ENCODE data around the gene C19orf53. TPM values are rescaled to one million over a fixed set of nuclear protein-coding genes. Genes with fewer than 3 reads are reported as not detected.

Gene C19orf53
- total and polyA plus RNA-seq, 2 experiments from 2014 or later = 104 to 401 TPM

- TF ChIP-seq NANOG (IDR thresholded peaks at IDR 0.05; ENCODE audit: borderline replicate concordance) (no peak), STAT1 (IDR thresholded peaks at IDR 0.05; ENCODE audit: unreplicated experiment) (no peak), ZNF331 (CRISPR knock-in tag; IDR thresholded peaks at IDR 0.05; ENCODE audit: low read depth) (no peak), ZNF462 (CRISPR knock-in tag; IDR thresholded peaks at IDR 0.05) (no peak), JUNB (IDR thresholded peaks at IDR 0.05; ENCODE audit: unreplicated experiment) (no peak)
These were observed 53.4 kb downstream of the C19orf53 start (continued) for GRCh38 chr19:13827656-13828055.

Small RNA genes lying within 50 kb of the gene (small RNA-seq; reads per million reads assigned to genes)
- not detected for gene RN7SL619P (ENCODE audit: low replicate concordance)

Other genes starting within 250 kb of the C19orf53 start
- gene MRI1, start 9.9 kb upstream of the C19orf53 start, total RNA-seq (2014; rRNA removed; shearing (Covaris generic)) = 44.5 and 46.5 TPM in 2 replicates
- gene MRI1, start 9.9 kb upstream of the C19orf53 start, polyA plus RNA-seq (2016; fragmentation: Nextera tagmentation; extraction: Ambion mirVana) = 12.3 and 13.5 TPM in 2 replicates
- 37.9 and 42.3 TPM in 2 replicates for gene ZSWIM4, start 21.0 kb downstream of the C19orf53 start, total RNA-seq (2014; rRNA removed; shearing (Covaris generic))
- gene ZSWIM4, start 21.0 kb downstream of the C19orf53 start, polyA plus RNA-seq (2016; fragmentation: Nextera tagmentation; extraction: Ambion mirVana) = 5.4 and 6.1 TPM in 2 replicates
- gene NANOS3, start 102.7 kb downstream of the C19orf53 start, total RNA-seq (2014; rRNA removed; shearing (Covaris generic)) = not detected in 2 replicates
- gene NANOS3, start 102.7 kb downstream of the C19orf53 start, polyA plus RNA-seq (2016; fragmentation: Nextera tagmentation; extraction: Ambion mirVana) = not detected in 2 replicates
- gene BRME1, start 131.7 kb downstream of the C19orf53 start, total RNA-seq (2014; rRNA removed; shearing (Covaris generic)) = 3.7 and 4.0 TPM in 2 replicates
- 3.9 and 4.7 TPM in 2 replicates for gene BRME1, start 131.7 kb downstream of the C19orf53 start, polyA plus RNA-seq (2016; fragmentation: Nextera tagmentation; extraction: Ambion mirVana)
- 27.3 and 39.7 TPM in 2 replicates for gene CC2D1A, start 131.7 kb downstream of the C19orf53 start, total RNA-seq (2014; rRNA removed; shearing (Covaris generic))
- gene CC2D1A, start 131.7 kb downstream of the C19orf53 start, polyA plus RNA-seq (2016; fragmentation: Nextera tagmentation; extraction: Ambion mirVana) = 21.7 and 23.1 TPM in 2 replicates
- gene PODNL1, start 164.0 kb downstream of the C19orf53 start, total RNA-seq (2014; rRNA removed; shearing (Covaris generic)) = 0.24 TPM in 1 of 2 replicates, not detected in the other
- 1.3 TPM in 1 of 2 replicates, not detected in the other for gene PODNL1, start 164.0 kb downstream of the C19orf53 start, polyA plus RNA-seq (2016; fragmentation: Nextera tagmentation; extraction: Ambion mirVana)
- gene DCAF15, start 178.1 kb downstream of the C19orf53 start, total RNA-seq (2014; rRNA removed; shearing (Covaris generic)) = 74.8 and 81.3 TPM in 2 replicates
- 39.5 and 41.6 TPM in 2 replicates for gene DCAF15, start 178.1 kb downstream of the C19orf53 start, polyA plus RNA-seq (2016; fragmentation: Nextera tagmentation; extraction: Ambion mirVana)
- gene RFX1, start 231.9 kb downstream of the C19orf53 start, total RNA-seq (2014; rRNA removed; shearing (Covaris generic)) = 10.1 and 11.8 TPM in 2 replicates
- 8.9 and 9.4 TPM in 2 replicates for gene RFX1, start 231.9 kb downstream of the C19orf53 start, polyA plus RNA-seq (2016; fragmentation: Nextera tagmentation; extraction: Ambion mirVana)

Data from GM23338 (cell line).